Fibroblast of skin of left quadriceps (primary cell): ENCODE data around the gene PDZD8.
"Not testable (repeated sequence)": the region's sequence is repeated elsewhere in the genome, so short reads cannot be mapped to it uniquely, and the experiment has no call there.

Experiments
- DNase-seq, 2 experiments: peaks; one replicate each; pipeline ENCODE4 v3.0.0-alpha.2; 2013; ENCODE audit warnings: low read depth in 2 of 2

The PDZD8 gene

GRCh38 chr10:117348236-117348635 lies 27.0 kb downstream of the PDZD8 start:
- DNase-seq = no peak

DNA sequence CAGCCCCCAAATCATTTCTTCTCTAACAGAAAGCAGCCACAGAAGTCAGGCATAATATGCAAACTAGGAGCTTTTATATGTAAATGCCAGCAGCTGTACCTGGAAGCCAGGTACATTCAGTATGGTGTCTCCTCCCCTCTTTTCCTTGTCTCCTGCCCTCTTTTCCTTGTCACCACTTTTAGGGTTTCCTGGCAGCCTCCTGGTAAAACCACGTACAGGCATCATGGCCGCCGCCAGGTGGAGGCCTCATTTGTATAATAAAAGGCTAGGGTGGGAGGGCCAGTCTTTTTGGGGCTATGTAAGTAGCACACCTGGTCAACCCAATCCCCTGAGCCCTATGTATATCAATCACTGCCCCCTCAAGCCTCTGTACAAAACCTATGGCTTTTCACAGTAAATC lies 28.7 kb downstream of the PDZD8 start:
- no peak for DNase-seq

DNA sequence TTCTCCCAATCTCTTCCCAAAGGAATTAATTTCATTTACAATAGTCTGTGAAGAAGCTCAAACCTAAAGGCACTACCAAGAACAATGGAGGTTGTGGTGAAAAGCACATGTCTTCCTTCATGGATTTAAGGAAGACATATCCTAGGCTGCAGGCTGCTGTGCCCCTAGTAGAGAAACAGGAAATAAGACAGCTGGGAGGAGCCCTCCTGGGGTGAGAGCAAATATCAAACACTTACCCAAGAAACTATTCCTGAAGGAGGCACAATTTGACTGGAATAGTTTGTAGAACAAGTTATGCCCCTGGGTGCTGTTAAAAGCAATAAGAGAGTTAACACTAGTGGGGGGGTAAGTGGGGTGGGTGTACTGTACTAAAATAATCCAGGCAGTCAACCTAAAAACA lies 30.1 kb downstream of the PDZD8 start:
- DNase-seq = no peak

DNA sequence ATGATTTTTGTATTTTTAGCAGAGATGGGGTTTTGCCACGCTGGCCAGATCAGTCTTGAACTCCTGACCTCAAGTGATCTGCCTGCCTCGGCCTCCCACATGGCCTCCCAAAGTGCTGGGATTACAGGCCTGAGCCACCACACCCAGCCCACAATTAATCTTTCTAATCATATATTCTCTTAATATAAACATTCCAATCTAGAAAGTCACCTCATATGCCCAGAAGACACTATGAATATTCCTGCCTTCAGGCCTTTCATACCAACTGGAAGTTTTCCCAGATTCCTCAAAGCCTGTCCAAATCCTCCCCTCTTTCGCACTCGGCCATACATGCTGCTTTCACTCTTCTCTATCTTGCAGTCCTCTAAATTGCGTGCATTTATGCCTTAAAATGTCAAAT lies 32.6 kb downstream of the PDZD8 start:
- DNase-seq = peak; percentile 77 to 78

- DNase-seq = no peak
These were observed 34.2 kb downstream of the PDZD8 start for GRCh38 chr10:117341061-117341460.

GRCh38 chr10:117339979-117340378 lies 35.3 kb downstream of the PDZD8 start:
- DNase-seq = no peak

DNA sequence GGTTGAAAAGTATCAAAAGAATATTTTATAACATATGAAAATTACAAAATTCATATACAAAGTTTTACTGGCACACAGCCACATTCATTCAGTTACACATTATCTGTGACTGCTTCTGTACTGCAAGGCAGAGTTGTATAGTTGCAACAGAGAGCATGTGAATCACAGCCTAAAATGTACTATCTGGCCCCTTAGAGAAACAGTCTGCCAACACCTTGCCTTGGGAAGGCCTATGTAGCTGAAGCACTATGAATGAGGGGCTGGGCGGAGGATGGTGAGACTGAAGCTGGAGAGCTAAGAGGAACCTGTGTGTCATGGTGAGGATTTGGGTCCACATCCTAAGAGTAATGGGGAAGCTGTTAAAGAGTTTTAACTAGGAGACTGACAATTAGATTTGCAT lies 35.7 kb downstream of the PDZD8 start:
- DNase-seq = no peak

- DNase-seq = no peak
These were observed 40.3 kb downstream of the PDZD8 start for GRCh38 chr10:117334926-117335325.

DNA sequence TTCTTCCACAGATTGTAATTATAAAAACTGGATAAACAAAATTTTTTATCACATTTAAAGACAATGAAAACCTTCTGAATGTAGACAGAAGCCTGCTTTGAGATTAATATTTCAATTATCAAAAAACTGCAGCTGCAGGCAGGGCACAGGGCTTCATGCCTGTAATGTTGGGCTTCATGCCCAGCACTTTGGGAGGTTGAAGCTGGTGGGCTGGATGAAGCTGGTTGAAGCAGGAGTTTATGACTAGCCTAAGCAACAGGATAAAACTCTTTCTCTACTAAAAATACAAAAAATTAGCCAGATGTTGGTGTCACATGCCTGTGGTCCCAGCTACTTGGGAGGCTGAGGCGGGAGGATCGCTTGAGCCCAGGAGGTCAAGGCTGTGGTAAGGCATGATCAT lies 41.2 kb downstream of the PDZD8 start:
- no peak for DNase-seq

DNA sequence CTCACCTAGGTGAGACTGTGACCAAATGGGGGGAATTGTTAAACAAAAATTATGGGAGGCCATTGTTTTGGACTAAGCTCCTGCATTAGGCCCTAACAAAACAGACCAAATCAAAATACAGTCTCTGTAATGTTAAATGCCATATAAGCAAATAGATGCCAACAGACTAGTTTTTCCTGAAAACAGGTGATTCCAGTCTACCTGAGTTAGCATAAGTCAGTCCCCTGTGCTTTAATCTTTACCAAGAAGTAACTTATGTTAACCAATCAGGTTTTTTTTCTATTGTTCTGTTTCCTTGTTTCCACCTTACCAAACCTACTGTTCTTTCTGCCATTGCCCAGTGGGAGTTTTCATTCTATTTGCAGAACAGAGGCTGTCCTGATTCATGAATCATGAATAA lies 48.0 kb downstream of the PDZD8 start:
- no peak for DNase-seq

GRCh38 chr10:117324367-117324766 lies 50.9 kb downstream of the PDZD8 start:
- DNase-seq = no peak

- DNase-seq = no peak
These were observed 53.0 kb downstream of the PDZD8 start for GRCh38 chr10:117322260-117322659.

- DNase-seq = no peak
These were observed 55.1 kb downstream of the PDZD8 start for GRCh38 chr10:117320050-117320665.

GRCh38 chr10:117318909-117319308 lies 56.3 kb downstream of the PDZD8 start:
- no peak for DNase-seq

DNA sequence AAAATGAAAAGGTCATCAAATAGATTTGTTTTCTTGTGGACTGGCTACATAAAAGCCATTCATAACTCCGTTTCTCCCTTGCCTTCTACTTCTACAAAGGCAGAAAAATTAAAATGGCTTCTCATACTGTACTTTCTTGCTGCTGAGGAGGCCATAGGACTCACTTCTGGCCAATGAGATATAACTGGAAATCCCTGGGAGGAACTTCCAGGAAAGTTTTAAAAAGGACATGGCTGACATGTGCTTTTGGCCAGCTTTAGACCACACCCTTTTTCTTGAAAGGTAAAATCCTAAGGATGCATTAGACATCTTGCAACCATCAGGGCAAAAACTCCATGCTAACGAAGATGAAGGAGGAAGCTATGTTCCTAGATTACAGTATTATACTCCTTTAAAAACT lies 58.5 kb downstream of the PDZD8 start:
- DNase-seq = no peak

DNA sequence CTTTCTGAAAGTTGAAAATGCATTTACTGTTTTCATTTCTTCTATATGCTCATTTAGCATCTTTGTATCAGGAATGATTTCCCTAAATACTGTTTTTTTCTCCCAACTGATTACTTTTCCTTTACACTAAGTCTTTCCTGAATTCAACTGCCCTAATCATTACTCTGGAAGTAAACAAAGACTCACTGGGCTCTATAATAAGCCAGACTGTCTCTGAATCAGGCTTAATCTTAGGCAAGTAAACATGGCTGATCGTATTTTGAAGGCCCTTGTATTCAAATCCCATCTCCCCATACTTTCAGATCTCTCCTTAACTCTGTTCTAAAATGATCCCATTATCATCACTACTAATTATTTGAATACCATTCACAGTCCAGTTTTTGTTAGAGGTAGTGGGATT lies 61.6 kb downstream of the PDZD8 start:
- no peak for DNase-seq

- DNase-seq = no peak
These were observed 62.8 kb downstream of the PDZD8 start for GRCh38 chr10:117312430-117312829.

DNA sequence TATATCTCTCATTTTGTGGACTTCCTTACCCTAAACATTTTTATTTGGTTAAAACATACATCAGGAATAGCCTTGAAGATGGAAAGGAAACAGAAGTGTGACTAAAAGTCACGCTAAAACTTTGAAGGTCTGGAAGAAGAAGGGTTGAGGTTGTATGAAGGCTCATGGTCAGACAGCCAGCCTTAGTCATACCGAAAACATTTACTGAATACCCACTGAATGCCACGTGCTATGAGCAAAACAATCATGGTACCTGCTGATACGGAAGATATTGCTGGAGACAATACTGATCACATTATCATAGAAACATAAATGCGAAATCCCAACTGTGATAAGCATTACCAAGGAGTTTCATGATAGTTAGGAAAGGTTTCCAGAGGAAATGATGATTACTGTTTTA lies 64.0 kb downstream of the PDZD8 start:
- DNase-seq = no peak

DNA sequence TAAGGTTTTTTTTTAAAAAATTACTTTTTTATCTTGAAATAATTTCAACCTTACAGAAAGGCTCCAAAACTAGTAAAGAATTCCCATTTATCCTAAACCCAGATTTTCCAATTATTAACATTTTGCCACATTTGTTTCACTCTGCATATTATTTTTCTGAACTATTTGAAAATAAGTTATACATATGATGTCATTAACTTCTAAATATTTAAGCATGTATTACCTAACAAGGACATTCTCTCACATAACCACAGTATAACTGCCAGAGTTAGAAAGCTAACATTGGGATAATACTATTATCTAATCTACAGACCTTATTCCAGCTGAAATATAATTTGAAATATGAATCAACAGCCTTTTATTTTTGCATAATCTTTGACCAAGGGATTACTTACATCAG lies 68.6 kb downstream of the PDZD8 start:
- no peak for DNase-seq

GRCh38 chr10:117303451-117303850 lies 71.8 kb downstream of the PDZD8 start:
- DNase-seq = not testable (repeated sequence)

DNA sequence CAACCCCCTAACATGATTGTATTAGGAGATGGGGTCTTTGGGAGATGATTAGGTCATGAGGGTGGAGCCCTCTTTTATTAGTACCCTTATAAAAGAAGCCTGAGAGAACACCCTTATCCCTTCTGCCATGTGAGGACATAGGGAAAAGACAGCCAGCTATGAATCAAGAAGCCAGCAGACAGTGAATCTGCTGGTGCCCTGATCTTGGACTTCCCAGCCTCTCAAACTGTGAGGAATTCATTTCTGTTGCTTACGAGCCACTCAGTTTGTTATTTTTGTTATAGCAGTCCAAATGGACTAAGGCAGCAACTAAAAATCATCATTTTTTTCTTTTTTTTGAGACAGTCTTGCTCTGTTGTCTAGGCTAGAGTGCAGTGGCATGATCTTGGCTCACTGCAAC lies 74.6 kb downstream of the PDZD8 start:
- no peak for DNase-seq

DNA sequence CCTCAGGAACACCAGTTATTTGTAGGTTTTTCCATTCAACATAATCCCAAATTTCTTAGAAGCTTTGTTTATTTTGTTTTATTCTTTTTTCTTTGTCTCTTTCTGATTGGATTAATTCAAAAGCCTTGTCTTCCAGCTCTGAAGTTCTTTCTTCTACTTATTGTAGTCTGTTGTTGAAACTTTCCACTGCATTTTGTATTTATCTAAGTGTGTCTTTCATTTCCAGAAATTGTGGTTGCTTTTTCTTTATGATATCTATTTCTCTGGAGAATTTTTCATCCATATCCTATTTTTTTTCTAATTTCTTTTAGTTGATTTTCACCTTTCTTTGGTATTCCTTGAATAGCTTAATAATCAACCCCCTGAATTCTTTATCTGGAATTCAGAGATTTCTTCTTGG lies 75.8 kb downstream of the PDZD8 start:
- DNase-seq = no peak

DNA sequence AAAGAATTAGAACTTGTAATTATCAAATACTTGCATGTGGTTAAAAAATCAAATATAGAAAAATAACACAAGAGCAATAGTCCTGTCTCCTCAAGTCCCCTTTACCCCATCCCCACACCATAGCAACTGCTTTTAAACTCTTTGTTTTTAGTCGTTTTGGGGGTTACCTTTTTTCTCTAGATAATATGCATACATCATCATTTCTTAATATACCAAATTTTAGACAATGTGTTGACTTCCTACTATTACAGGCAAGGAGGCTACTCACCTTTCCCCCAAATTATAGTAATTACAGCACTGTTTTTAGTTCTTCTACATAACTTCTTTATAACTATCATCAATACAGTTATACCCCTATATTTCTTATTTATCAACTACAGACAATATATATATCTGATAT lies 77.0 kb downstream of the PDZD8 start:
- no peak for DNase-seq

GRCh38 chr10:117294735-117295134 lies 80.5 kb downstream of the PDZD8 start:
- no peak for DNase-seq
